Sigmoid colon (tissue), 7 donors: ENCODE data around the gene SMPDL3A. TPM values are rescaled to one million over a fixed set of nuclear protein-coding genes. Genes with fewer than 3 reads are reported as not detected.

Experiments used
- DNase-seq: peaks from one replicate; pipeline ENCODE4 v3.0.0-alpha.2; 2019
- H3K27ac ChIP-seq, 4 donors: fragments of 200-600 bp; sonication (generic); one replicate each; pipeline ENCODE4 v1.5.1; 2016 to 2019; ENCODE audit warnings: mild to moderate bottlenecking in 1 of 4
- H3K27me3 ChIP-seq, 3 donors: fragments of 200-600 bp; sonication (generic); one replicate each; pipeline ENCODE4 v1.5.1; 2019; ENCODE audit warnings: mild to moderate bottlenecking in 1 of 3
- H3K36me3 ChIP-seq, 4 donors: fragments of 200-600 bp; sonication (generic); one replicate each; pipeline ENCODE4 v1.5.1; 2016 to 2019
- H3K4me1 ChIP-seq, 4 donors: fragments of 200-600 bp; sonication (generic); one replicate each; pipeline ENCODE4 v1.5.1; 2017 to 2019
- H3K4me3 ChIP-seq, 4 donors: fragments of 200-600 bp; sonication (generic); one replicate each; pipeline ENCODE4 v1.5.1; 2017 to 2019; ENCODE audit warnings: mild to moderate bottlenecking in 2 of 4, moderate library complexity in 1 of 4
- H3K9me3 ChIP-seq, 4 donors: fragments of 200-600 bp in 3 of 4; sonication (generic) in 3 of 4; one replicate each; pipeline versions ENCODE4 v1.5.1 to v1.6.1; 2013 to 2019
- CTCF ChIP-seq, 4 experiments: fragments of 450-650 bp in 3 of 4; fragments of 200-600 bp in 1 of 4; IDR thresholded peaks; one replicate each; pipeline ENCODE4 v1.5.1; 2016 to 2019; ENCODE audit warnings: antibody characterized with exemption in 4 of 4, mild to moderate bottlenecking in 3 of 4, moderate library complexity in 2 of 4
- EP300 ChIP-seq, 4 donors: sonication (generic); formaldehyde crosslinking; IDR thresholded peaks; one replicate each; pipeline ENCODE4 v1.6.1; 2017; ENCODE audit warnings: antibody characterized with exemption in 4 of 4
- POLR2A ChIP-seq, 2 donors: fragments of 450-650 bp; IDR thresholded peaks; one replicate each; pipeline ENCODE4 v1.6.1; 2016; ENCODE audit warnings: antibody characterized with exemption in 2 of 2, mild to moderate bottlenecking in 2 of 2, moderate library complexity in 2 of 2
- POLR2AphosphoS5 ChIP-seq, 4 donors: sonication (generic); formaldehyde crosslinking; IDR thresholded peaks; one replicate each; pipeline ENCODE4 v1.6.1; 2017; ENCODE audit warnings: antibody characterized with exemption in 4 of 4
- WGBS, 2 donors: extraction: QIAGEN DNeasy Blood & Tissue Kit; methylation state at CpG; one replicate each; pipeline ENCODE4 v1.1.7; 2013; 5-methylcytosine and 5-hydroxymethylcytosine counted together
- intact Hi-C: fragments of 100-400 bp; cut with DNase I; formaldehyde crosslinking; loops from one replicate; pipeline ENCODE4 v1.15.1; 2023
- polyA plus RNA-seq, 3 donors: library from polyadenylated mRNA; stranded (reverse); fragments of 200-250 nt; gene quantifications; one replicate each; pipeline ENCODE4 v1.2.3, GENCODE V29; 2013
- total RNA-seq, 4 donors: library from RNA; depleted of rRNA; stranded (reverse); fragments of >200 nt; gene quantifications; one replicate each; pipeline ENCODE4 v1.1.0, GENCODE V29; 2016
- donor health status: healthy with polysubstance abuse.
- donor health status: Bipolar disorder and iron deficiency.
- donor health status: healthy.

The SMPDL3A gene
- total and polyA plus RNA-seq, 7 donors, result 6.4 to 91.3 (median 11.9) TPM

GRCh38 chr6:122799140-122799745 is 10.2 kb downstream of the SMPDL3A start:
- H3K9me3 ChIP-seq, result no peaks in the 10 kb centered on the region
- no peak overlapping the region for H3K27ac ChIP-seq
- H3K4me1 ChIP-seq, result no peaks in the 10 kb centered on the region
- H3K4me3 ChIP-seq, result no peak overlapping the region
- no peak for DNase-seq
- peaks cover 0 to 7% (median 0%) of the 10 kb centered on the region in 4 donors for H3K36me3 ChIP-seq
- no peaks in the 10 kb centered on the region for H3K27me3 ChIP-seq
- intact Hi-C loops, result no loop called here
- 17 to 65% methylated on average over 4 of the region's 4 CpGs for WGBS, 2 donors
- TF ChIP-seq CTCF (IDR thresholded peaks at IDR 0.05), result no peak
- TF ChIP-seq EP300 (IDR thresholded peaks at IDR 0.05), result no peak
- no peak for TF ChIP-seq POLR2A (IDR thresholded peaks at IDR 0.05)
- TF ChIP-seq POLR2AphosphoS5 (IDR thresholded peaks at IDR 0.05), result no peak

DNA sequence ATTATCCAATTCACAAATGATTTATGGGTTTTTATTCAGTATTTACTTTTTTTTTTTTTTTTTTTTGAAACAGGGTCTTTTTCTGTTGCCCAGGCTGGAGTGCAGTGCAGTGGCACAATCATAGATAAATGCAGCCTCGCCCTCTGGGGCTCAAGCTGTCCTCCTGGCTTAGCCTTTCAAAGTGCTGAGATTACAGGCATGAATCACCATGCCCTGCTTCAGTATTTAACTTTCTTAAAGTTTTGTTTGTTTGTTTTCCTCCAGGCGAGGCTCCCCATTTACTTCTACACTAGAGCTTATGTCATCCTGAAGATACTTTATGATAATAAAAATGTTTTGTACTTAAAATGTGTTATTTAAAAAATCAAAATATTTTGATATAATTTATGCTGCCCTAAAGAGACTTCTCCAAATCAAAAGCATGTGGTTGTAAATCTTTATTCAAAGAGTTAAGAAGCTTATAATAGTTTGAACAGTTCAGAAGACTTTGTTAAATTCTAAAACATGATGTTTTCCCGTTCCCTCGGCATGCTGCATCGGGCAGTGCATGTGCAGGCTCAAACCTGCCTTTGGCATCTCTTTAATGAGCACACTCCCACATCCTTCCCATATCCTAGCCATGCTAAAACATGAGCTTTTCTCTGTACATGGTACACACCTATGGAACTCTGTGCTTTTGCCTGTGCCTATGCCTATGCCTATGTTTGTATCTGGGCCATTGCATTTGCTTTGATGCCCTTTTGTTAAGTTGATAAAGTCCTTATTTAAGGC is 11.0 kb downstream of the SMPDL3A start:
- WGBS, 2 donors, result 42 to 77% methylated on average over 5 of the region's 5 CpGs
- no peak overlapping the region for H3K27ac ChIP-seq
- H3K4me3 ChIP-seq, result no peak overlapping the region
- peaks cover 0 to 14% (median 0%) of the 10 kb centered on the region in 4 donors for H3K36me3 ChIP-seq
- H3K4me1 ChIP-seq, result no peaks in the 10 kb centered on the region
- no peak for TF ChIP-seq EP300 (IDR thresholded peaks at IDR 0.05)
- no peak for TF ChIP-seq POLR2A (IDR thresholded peaks at IDR 0.05)
- no peak for TF ChIP-seq CTCF (IDR thresholded peaks at IDR 0.05)
- no peak for TF ChIP-seq POLR2AphosphoS5 (IDR thresholded peaks at IDR 0.05)
- no peak for DNase-seq
- intact Hi-C loops, result no loop called here
- no peaks in the 10 kb centered on the region for H3K27me3 ChIP-seq
- no peaks in the 10 kb centered on the region for H3K9me3 ChIP-seq

- Histone ChIP-seq H3K4me3 (no peak overlapping the region), H3K4me1 (no peaks in the 10 kb centered on the region), H3K9me3 (no peaks in the 10 kb centered on the region), H3K36me3 (peaks cover 0 to 14% (median 0%) of the 10 kb centered on the region in 4 donors), H3K27me3 (no peaks in the 10 kb centered on the region), H3K27ac (no peak overlapping the region)
- intact Hi-C loops, result no loop called here
- no peak for DNase-seq
- TF ChIP-seq EP300 (IDR thresholded peaks at IDR 0.05), result no peak
- TF ChIP-seq POLR2A (IDR thresholded peaks at IDR 0.05), result no peak
- TF ChIP-seq POLR2AphosphoS5 (IDR thresholded peaks at IDR 0.05), result no peak
- TF ChIP-seq CTCF (IDR thresholded peaks at IDR 0.05), result no peak
- WGBS, 2 donors, result 75 to 82% methylated on average over 3 of the region's 3 CpGs
Observed at GRCh38 chr6:122800906-122801305, 11.8 kb downstream of the SMPDL3A start.

DNA sequence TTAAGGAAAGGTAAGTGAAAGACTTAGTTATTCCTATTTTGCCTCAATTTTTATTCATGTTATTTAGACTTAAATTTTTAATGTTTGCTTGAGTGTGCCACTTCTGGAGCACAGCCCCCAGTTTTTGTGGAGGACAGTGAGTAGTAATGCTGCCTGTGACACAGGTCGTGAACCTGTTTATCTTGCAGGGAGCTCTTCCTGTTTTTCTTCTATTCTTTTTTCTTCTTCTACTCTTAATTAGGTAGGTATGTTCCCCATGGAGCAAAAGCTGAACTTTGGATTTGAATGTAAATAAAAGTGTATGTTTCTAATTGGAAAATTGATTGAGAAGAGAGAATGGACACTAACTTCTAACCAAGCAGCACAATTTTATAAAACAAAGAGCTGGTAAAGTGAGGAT is 12.3 kb downstream of the SMPDL3A start:
- no peak overlapping the region for H3K27ac ChIP-seq
- 68% methylated on average over 1 of the region's 1 CpG for WGBS, 2 donors
- TF ChIP-seq POLR2AphosphoS5 (IDR thresholded peaks at IDR 0.05) (no peak), EP300 (IDR thresholded peaks at IDR 0.05) (no peak), CTCF (IDR thresholded peaks at IDR 0.05) (no peak), POLR2A (IDR thresholded peaks at IDR 0.05) (no peak)
- peaks cover 0 to 14% (median 0%) of the 10 kb centered on the region in 4 donors for H3K36me3 ChIP-seq
- no peak overlapping the region for H3K4me3 ChIP-seq
- DNase-seq, result no peak
- intact Hi-C loops, result no loop called here
- H3K4me1 ChIP-seq, result no peaks in the 10 kb centered on the region
- H3K27me3 ChIP-seq, result no peaks in the 10 kb centered on the region
- H3K9me3 ChIP-seq, result no peaks in the 10 kb centered on the region
